ENCODE measurements around the gene GRAMD1A.
"Not testable (repeated sequence)": the region's sequence is repeated elsewhere in the genome, so short reads cannot be mapped to it uniquely, and the experiment has no call there.

The GRAMD1A gene

DNA sequence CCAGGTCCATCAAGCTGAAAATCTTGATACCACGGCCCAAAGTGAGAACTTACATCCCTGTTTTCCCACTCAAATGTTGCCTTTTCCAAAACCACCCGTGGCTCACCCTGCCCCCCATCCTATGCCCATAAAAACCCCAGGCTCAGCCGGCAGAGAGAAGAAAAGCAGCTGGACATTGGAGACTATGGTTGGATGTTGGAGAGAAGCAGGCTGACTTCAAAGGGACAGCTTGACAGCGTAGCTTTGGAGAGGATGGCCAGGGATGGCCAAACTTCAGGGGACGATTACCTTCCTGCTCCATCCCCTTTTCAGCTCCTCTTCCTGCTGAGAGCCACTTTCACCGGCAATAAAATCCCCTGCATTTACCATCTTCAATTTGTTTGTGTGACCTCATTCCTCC, 32.6 kb upstream of the GRAMD1A start:
- TF ChIP-seq CTCF (IDR thresholded peaks at IDR 0.05; ENCODE audit: borderline replicate concordance, control extremely low read depth, extremely low read depth, insufficient read depth, missing control alignments): no peak
- in situ Hi-C loops (cut with MboI; ENCODE audit: low sequenced_read_pairs, unreplicated experiment): no loop called here
- no peak for DNase-seq (ENCODE audit: low spot score)

- in situ Hi-C loops (cut with MboI; ENCODE audit: low sequenced_read_pairs, unreplicated experiment): no loop called here
- TF ChIP-seq CTCF (IDR thresholded peaks at IDR 0.05; ENCODE audit: borderline replicate concordance, control extremely low read depth, extremely low read depth, insufficient read depth, missing control alignments): no peak
- DNase-seq (ENCODE audit: low spot score): no peak
Measured at GRCh38 chr19:34969721-34970120, 30.4 kb upstream of the GRAMD1A start.

DNA sequence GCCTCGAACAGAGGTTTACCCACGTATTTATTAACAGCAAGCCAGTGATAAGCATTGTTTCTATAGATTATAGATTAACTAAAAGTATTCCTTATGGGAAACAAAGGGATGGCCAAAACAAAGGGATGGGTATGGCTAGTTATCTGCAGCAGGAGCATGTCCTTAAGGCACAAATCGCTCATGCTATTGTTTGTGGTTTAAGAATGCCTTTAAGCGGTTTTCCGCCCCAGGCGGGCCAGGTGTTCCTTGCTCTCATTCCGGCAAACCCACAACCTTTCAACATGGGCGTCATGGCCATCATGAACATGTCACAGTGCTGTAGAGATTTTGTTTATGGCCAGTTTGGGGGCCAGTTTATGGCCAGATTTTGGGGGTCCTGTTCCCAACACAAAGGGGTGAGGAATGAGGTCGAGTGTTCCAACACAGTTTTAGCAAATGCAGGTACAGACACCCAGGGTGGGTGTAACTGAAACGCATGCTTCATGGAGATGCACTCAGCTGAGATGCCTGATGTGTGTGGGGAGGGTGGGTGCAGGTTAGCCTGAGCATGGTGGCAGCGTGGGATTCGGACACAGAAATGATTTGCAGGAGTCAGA, 29.8 kb upstream of the GRAMD1A start:
- DNase-seq (ENCODE audit: low spot score); in situ Hi-C loops (cut with MboI; ENCODE audit: low sequenced_read_pairs, unreplicated experiment): not testable (repeated sequence)

DNA sequence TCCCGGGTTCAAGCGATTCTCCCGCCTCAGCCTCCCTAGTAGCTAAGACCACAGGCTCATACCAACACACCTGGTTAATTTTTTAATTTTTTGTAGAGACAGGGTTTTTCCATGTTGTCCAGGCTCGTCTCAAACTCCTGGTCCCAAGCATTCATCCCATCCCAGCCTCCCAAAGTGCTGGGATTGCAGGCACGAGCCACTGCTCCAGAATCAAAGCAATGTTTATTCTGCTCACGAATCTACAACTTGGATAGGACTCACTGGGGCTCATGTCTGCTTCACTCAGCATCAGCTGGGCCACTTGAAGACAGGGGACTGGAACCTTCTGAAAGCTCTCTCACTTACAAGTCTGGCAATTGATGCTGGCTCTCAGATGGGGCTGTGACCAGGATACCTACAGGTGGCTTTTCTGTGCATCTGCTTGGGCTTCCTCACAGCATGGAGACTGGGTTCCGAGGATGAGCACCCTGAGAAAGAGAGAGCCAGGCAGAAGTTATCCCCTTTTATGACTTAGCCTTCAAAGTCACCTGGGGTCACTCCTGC, 27.9 kb upstream of the GRAMD1A start:
- in situ Hi-C loops (cut with MboI; ENCODE audit: low sequenced_read_pairs, unreplicated experiment): no loop called here

GRCh38 chr19:34974646-34975045, 25.5 kb upstream of the GRAMD1A start:
- no peak for DNase-seq (ENCODE audit: low spot score)
- in situ Hi-C loops (cut with MboI; ENCODE audit: low sequenced_read_pairs, unreplicated experiment): no loop called here
- TF ChIP-seq CTCF (IDR thresholded peaks at IDR 0.05; ENCODE audit: borderline replicate concordance, control extremely low read depth, extremely low read depth, insufficient read depth, missing control alignments): no peak

More for the DNA sequence above, 27.9 kb upstream of the GRAMD1A start:
- no peak for TF ChIP-seq CTCF (IDR thresholded peaks at IDR 0.05; ENCODE audit: borderline replicate concordance, control extremely low read depth, extremely low read depth, insufficient read depth, missing control alignments)
- no peak for DNase-seq (ENCODE audit: low spot score)

DNA sequence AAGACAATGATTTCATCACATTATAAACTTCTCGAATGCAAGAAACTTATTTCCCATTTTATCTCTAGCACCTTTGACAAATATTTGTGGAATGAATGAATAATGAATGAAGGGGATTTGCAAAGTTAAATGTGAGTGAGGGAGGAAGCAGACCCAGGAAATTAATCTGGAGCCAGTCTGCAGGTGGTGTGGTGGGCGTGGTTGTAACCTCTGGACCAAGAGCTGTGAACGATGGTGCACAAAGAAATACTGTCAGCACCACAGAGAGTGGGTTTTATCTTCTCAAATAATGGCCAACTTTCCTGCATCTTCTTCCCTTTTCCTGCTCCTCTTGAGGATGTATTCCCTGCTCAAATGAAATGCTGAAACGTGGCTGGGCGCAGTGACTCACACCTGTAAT, 25.1 kb upstream of the GRAMD1A start:
- in situ Hi-C loops (cut with MboI; ENCODE audit: low sequenced_read_pairs, unreplicated experiment): no loop called here
- TF ChIP-seq CTCF (IDR thresholded peaks at IDR 0.05; ENCODE audit: borderline replicate concordance, control extremely low read depth, extremely low read depth, insufficient read depth, missing control alignments): no peak
- no peak for DNase-seq (ENCODE audit: low spot score)

- no peak for DNase-seq (ENCODE audit: low spot score)
- in situ Hi-C loops (cut with MboI; ENCODE audit: low sequenced_read_pairs, unreplicated experiment): no loop called here
- TF ChIP-seq CTCF (IDR thresholded peaks at IDR 0.05; ENCODE audit: borderline replicate concordance, control extremely low read depth, extremely low read depth, insufficient read depth, missing control alignments): no peak
Measured at GRCh38 chr19:34976611-34977010, 23.5 kb upstream of the GRAMD1A start.

Measured in GM13976 (cell line).